Ureter (tissue), 1 donor: ENCODE measurements around the gene PPM1M. TPM values are rescaled to one million over a fixed set of nuclear protein-coding genes. Genes with fewer than 3 reads are reported as not detected.
"Not testable (repeated sequence)": the region's sequence is repeated elsewhere in the genome, so short reads cannot be mapped to it uniquely, and the experiment has no call there.

Experiments used
- DNase-seq: peaks from one replicate; pipeline ENCODE4 v3.0.0-alpha.2; 2020; ENCODE audit warnings: low spot score
- total RNA-seq: library from RNA; stranded (reverse); gene quantifications from one replicate; pipeline ENCODE4 v1.2.4, GENCODE V29; 2023
- donor health status: DM: yes; HTN: yes; CAD: no.

PPM1M gene
- total RNA-seq, 1 donor from 2014 or later: 16.1 TPM

DNA sequence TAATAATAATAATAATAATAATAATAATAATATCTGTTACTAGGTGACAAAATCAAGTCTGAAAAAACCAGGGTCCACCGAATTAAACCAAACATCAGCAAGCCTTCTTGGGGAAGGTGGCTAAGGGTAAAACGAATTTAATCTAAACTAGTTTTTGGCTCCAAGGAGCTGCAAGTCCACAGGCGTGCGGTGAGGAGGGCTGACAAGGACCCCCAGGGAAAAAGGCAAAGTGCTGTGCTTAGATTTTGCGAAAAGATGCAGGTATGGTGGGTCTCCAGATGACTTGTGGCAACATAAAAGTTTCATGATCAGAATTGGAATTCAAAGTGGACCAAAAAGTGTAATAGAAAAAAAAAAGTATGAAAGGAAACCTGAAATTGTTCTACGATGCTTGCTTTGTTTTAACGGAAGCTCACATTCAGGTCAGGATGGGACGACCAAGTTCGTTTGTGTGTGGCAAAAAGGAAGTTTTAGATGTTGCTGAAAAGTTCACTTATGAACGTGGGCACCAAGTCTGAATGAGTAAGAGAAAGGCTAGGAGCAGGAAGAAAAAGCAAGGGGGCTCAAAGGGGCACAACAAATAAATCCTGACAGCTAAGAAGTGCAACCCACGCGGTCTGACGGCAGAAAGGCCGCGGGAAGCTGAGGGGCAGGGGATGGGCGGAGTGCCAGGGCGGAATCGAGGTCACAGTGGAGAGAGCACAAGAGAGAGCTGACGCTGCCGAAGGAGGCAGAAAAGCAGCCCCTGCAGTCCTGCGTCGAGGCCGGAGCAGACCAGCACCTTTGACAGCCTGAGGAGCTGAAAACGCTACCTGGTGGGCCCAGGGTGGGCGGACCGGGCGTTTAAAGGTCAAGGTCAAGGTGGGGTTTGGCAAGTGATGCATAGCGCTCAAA is 31.8 kb downstream of the PPM1M start:
- peak; percentile 86 for DNase-seq

DNA sequence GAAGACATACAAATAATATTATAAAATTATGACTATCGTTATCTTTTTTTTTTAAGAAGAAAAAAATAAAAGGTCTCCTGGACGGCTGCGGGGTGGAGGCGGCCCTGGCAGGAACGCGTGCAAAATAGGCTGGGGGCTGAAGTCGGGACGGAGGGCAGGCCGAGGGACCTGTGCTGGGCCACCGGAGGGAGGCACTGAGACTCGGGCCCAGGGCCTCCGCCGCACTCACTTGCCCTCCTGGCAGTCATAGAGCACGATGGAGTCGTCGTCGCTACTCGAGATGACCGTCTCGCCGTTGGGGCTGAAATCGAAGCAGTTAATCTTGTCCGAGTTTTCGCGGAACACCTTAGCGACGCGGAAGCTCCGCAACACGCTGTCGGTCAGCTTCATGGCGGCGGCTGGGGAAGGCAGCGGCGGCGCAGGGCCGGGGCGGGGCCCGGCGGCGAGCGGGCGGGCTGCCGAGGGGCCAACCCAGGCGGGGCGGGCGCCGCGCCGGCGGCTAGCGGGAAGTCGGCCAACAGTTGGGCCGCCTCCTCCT is 32.5 kb downstream of the PPM1M start:
- DNase-seq: no peak

DNA sequence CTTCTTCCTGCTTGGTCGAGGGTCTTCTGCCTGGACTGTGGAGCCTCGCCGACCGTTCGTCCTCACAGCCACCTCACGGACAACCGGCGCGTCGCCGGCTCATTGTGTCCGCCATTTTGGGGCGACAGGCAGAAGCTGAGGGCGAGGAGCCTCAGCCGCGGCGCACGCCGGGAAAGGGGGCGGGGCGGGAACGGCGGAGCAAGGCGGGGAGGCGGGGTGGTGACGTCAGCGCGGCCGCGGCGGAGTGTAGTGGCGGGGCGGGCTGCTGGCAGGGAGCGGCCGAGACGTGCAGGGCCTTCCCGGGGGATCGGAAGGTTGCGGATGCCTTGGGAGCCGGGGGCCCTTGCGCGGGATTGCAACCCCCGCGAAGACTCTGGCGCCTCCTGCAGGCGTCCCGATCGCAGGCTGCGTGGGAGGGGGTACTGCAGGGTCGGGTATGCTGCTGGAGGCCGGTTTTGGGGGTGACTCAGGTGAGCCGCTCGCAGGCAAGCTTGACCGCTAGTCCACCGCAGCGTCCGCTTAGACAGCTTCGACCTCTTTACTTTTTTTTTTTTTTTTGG is 33.0 kb downstream of the PPM1M start, which contains the start of gene WDR82:
Gene WDR82 (minus strand): TSS at position 140 of the 560 bp plus-strand sequence. CDS start 288 bp downstream, outside the sequence.
- DNase-seq: peak; percentile 98

DNA sequence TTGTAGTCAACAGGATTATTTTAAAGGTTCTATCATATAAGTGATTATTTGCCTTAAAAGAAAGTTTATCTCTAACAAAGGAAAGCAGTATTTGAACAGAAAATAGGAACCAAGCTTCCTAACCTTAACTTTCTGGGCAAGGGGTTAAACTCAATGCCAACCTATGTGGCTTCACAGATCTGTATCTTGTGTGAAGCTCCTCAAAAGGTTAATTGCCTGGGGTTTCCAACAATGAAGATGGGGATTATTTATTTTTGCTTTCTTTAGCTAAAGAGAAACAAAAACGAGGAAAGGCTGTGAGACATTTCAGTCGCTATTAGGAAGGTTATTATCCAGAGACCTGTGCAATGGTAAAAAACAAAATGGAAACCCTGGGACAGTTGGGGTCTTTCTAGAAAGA is 34.0 kb downstream of the PPM1M start:
- DNase-seq: no peak

DNA sequence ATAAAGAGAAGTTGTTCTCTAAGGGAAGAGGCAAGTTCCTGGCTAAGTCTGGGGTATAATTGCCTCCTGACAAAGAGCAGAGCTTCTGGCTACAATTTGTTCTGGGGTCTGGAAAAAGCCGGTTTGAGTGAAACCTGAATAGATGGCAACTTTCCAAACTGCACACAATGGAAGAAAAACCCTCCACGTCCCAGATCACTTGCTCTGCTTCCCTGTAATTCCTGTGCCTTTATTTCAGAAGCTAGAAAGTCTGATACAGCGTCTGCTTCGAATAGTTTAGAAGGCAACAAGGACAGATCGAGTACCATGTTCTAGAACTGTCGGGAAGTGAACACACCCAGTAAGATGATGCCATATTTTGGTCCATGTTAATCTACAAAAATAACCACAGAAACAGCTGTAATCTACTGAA is 34.5 kb downstream of the PPM1M start:
- DNase-seq: no peak

DNA sequence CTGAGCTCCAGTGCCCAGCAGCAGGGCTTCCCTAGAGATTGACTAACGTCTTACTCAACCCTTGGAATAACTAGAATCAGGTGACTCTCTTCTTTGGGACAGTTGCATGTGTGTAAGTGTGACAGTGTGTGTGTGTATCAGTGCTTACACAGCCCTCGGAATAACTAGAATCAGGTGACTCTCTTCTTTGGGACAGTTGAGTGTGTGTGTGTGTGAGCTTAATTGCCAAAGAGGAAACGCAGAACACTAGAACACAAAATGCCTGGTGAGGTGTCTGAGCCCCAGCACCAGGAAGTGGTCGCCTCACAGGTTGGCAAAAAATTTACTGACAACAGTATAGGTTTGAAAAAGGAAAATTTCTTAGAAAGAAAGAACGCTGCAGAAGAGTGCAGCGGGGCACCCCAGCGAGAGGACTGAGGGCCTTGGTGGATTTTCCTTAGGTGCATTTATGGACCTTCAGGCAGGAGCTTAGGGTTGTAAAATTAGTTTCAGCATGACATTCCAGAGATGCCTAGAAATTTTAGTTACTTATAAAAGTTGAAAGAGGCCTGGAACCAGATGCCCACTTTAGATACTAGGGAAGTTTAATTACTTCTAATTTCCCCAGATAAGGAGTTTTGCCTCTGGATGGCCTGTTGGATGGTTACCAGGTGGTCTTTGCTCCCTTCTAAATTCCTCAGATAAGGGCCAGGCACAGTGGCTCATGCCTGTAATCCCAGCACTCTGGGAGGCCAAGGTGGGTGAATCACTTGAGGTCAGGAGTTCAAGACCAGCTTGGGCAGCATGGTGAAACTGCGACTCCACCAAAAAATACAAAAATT is 36.6 kb downstream of the PPM1M start:
- DNase-seq: no peak

DNA sequence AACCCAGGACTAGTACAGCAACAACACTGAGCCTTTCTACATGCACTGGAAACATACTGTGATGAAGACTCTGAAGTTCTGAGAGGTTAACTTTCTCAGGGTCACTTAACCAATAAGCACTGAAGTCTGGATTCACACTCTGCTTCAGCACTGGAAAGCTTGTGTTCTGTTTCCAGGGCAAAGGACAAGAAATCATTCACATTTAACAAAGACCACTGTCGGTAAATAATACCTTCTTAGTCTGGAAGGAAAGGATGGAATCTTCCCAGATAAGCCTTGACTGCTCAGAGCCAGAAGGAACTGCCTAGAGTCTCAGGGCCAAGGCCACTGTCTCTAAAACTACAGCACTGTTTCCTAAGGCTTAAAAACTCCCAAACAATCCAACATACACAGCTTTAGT is 37.7 kb downstream of the PPM1M start:
- DNase-seq: no peak

DNA sequence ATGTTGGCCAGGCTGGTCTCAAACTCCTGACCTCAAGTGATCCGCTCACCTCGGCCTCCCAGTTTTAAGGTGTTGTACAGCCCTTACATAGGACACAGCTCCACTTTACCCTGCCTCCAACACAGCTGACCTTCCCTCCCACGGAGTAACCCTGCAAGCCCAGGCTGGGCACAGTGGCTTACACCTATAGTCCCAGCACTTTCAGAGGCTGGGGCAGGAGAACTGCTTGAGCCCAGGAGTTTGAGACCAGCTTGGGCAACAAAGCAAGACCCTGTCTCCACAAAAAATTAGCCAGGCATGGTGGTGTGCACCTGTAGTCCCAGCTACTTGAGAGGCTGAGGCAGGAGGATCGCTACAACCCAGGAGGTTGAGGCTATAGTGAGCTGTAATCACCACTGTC is 38.5 kb downstream of the PPM1M start:
- not testable (repeated sequence) for DNase-seq

DNA sequence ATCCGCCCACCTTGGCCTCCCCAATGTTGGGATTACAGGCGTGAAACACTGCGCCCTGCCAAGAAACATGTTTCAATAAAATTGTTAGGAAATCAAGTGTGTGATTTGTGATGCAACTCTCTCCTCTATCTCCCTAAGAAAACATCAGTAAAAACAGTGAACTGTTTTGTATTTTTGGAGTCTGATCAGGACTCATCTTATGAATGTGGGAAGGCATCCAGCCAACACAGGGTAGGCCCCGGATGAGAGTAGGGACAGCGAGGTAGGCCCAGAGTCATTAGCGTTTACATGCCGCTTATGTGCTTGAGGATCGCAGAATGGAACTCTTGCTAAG is 41.2 kb downstream of the PPM1M start:
- DNase-seq: no peak

DNA sequence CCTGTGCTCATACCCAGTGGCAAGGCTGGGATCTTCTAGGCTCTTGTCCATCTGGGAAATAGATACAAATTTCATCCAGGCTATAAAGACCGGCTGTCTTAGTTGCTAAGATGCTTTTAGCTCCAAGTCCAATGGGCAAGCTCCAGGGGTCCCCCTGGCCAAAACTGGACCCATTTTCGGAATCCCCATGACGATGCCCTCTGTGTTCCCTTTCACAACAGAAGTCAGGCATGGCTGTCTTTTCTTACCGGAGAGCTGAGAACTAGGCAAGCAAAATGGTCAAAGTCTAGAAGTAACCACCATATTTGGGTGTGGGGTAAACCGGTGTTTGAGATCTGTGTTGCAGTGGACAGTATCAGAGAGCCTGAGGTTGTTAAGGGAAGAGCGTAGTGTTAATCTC is 43.1 kb downstream of the PPM1M start:
- no peak for DNase-seq

DNA sequence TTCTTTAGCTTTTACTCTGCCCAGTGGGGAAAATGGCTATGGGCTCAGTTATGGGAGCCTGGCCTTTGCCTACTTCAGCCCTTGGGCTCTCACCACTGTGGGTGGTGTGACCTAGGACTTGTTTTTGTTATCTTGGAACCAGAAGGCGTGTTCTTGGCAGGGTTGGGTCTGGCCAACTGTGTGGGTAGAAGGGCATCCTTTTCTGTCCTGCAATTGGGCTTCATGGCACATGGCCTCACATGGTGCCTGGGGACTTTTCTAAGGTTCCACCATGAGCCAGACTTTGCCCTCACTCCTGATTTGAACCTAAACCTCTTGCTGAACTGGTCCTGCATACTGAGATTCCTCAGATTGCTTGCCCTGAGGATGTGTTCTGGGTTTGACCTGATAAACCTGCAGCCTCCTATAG is 43.8 kb downstream of the PPM1M start:
- no peak for DNase-seq

DNA sequence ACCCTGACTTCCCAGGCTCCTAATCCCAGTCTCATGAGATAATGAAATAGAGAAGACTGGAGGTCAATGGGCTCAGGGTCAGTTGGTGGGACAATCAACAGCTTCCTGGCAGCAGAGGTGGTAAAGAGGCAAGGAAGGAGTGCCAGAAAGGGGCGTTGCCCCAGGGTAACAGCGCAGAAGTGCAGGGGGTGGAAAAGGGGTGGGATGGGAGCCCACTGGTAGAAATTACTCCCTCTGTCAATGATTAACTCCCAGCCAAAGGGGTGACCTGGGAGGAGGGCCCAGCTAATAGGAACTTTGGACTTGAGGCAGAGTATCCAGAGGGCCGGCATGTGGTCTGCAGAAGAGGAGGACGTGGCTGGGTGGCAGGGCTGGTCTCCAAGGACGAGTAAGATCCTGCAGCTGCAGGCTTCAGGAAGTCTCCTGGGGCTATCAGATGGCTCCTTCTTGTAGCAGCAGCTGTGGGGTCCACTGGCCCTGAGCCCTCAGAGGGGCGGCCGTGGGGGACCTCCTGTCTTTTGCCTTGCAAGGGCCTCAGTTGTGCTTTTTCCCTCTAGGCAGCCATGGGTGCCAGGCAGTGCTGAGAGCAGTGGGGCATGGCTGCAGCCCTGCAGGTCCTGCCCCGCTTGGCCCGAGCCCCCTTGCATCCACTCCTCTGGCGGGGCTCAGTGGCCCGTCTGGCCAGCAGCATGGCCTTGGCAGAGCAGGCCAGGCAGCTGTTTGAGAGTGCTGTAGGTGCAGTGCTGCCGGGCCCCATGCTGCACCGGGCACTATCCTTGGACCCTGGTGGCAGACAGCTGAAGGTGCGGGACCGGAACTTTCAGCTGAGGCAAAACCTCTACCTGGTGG is 44.4 kb downstream of the PPM1M start:
- DNase-seq: no peak

DNA sequence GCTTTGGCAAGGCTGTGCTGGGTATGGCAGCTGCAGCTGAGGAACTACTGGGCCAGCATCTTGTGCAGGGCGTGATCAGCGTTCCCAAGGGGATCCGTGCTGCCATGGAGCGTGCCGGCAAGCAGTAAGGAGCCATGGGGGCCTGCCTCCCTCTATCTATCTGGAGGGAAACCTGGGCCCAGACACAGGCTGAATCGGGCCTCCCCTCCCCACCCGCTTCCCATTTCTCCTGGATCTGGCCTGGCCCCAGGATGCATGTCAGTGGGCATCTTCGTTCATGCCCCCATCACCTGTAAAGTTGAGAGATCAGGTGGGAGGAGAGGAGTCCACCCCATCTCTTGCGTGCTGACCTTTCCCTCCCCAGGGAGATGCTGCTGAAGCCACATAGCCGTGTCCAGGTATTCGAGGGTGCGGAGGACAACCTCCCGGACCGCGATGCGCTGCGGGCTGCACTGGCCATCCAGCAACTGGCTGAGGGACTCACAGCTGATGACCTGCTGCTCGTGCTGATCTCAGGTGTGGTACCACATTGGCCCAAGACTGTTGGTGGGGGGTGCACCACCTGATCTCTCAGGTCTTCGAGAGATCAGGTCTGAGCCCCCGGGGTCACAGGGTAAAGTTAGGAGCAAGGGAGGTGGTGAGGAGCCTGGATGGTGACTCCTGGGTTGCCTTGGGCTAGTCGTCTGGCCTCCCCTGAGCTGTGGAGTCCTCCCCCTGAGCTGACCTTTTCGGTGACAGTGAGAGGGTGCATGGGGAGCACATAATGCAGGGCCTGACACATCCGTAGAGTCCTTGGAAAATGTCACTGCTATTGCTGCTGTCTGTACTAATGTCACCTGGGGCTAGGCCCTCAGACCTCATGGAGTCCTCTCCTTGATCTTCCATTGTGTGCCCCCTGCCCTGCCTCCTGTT is 45.3 kb downstream of the PPM1M start:
- no peak for DNase-seq

DNA sequence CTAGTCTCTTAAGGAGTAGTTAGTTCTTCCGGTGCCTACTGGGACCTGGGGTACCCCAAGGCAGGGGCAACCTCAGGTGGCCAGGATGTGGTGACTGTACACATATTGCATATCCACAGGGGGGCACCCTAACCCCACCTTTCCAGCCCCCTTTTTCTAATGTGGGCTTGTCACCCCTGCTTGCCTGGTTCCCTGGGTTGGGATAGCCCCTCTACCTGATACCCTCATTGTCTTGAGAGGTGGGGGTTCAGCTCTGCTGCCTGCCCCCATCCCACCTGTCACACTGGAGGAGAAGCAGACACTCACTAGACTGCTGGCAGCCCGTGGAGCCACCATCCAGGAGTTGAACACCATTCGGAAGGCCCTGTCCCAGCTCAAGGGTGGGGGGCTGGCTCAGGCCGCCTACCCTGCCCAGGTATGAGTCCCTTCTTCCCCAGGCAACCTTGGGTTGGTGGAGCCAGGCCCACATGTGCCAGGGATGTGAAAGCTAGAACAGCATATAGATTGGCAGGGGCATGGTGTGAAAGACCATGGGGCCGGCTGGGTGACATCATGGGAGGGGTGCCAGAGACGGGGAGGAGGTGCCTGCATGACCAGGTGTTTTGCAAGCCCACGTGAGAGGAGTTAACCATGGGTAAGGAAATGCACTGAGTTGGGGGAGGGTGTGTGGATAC is 46.1 kb downstream of the PPM1M start:
- DNase-seq: no peak

DNA sequence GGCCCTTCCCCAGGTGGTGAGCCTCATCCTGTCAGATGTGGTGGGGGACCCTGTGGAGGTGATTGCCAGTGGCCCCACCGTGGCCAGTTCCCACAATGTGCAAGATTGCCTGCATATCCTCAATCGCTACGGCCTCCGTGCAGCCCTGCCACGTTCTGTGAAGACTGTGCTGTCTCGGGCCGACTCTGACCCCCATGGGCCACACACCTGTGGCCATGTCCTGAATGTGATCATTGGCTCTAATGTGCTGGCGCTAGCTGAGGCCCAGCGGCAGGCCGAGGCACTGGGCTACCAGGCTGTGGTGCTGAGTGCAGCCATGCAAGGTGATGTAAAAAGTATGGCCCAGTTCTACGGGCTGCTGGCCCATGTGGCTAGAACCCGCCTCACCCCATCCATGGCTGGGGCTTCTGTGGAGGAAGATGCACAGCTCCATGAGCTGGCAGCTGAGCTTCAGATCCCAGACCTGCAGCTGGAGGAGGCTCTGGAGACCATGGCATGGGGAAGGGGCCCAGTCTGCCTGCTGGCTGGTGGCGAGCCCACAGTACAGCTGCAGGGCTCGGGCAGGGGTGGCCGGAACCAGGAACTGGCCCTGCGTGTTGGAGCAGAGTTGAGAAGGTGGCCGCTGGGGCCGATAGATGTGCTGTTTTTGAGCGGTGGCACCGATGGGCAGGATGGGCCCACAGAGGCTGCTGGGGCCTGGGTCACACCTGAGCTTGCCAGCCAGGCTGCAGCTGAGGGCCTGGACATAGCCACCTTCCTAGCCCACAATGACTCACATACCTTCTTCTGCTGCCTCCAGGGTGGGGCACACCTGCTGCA is 46.9 kb downstream of the PPM1M start:
- DNase-seq: no peak

DNA sequence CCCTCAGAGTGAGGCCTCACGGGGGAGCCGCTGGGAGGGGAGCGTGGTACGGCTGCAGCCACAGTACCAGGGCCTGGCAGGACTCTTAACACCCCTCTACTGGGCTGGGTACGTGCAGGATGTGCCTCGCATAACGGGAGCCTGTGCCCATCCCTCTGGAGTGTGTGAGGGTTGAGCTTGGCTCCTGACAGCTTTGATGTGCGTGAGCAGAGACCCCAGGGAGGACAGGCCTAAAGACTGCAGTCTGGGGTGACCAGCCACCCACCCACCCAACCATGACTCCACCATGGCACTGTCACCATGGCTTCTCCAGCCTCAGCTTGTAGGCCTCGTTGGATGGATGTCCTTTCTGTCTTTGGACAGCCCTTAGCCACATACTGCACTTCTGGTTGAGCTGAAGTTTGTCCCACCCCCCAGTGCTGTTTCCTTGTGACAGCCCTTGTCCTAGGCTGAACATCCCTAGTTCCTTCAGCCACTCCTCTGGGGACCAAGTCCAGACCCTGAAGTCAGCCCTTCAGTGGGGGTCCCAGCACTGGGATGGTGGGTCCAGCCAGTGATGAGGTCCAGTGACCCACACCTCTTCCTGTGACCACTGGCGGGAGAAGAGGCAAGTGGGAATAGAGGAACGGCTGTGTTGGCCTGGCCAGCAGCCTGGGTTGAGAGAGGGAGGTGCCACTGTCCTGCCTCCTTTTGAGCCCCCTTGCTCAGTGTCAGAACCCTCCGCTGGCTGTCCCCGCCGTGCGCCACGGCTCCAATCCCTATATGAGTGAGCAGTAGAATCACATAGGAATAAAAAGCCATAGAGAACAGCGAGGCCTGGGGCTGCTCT is 48.1 kb downstream of the PPM1M start:
- no peak for DNase-seq

DNA sequence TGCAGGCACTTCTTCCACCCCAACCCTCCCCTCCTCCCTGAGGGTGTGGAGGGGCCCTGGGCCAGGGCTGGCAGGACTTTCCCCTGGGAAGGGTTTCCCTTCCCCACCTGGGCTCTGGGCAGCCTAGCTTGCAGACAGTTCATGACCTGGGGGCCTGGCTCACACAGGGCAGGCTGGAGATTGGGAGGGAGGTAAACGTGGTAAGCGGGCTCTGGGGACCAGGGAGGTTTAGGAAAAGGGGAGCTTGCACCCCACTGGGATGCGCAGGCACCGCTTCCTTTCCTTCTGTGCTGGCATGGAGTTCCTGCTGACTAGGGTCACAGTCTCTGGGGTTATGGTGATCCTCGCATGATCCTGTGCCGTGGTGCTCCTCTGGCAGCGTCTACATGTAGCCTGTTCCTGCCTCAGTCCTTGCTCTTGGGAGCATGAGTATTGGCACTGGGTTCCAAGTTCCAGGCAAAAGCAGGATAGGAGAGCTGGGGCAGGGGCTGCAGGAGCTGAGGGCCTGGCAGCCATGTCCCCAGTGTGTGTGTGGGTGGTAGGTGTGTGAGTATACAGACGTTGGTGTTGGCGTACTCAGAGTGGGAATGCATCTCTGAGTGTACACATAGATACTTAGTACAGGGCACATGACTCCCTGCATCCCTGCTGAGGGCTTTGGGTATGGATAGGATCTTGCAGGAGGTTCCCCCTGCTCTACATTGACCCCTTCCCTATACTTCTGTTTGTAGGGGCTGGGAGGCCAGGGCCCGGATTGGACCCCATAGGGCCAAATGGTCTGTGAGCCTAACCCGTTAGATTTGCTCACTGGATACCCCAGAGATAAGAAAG is 49.0 kb downstream of the PPM1M start:
- DNase-seq: no peak
